A549 (cell line): ENCODE measurements around the gene ARSH. TPM values are rescaled to one million over a fixed set of nuclear protein-coding genes. Genes with fewer than 3 reads are reported as not detected.

ENCODE experiments used
- ATAC-seq, 2 experiments: fragments of 200-7000 bp in 1 of 2; fragments of >200 bp in 1 of 2; cut with Nextera tagmentation in 1 of 2; cut with Tn5 transposase in 1 of 2; 3 replicates each; pipeline versions ENCODE4 v1.8.0 to v1.9.1; 2018 to 2020; ENCODE audit warnings: mild to moderate bottlenecking in 1 of 2, moderate library complexity in 1 of 2
- CTCF ChIA-PET: fragments of 300-600 bp; sonication (Branson Sonifier 250); formaldehyde crosslinking; extraction: SDS; loops from one replicate; lab custom pipeline; 2021; ENCODE audit warnings: antibody characterized with exemption, inconsistent platforms; lab: Yijun Ruan, JAX
- POLR2A ChIA-PET: fragments of 350-600 bp; formaldehyde crosslinking; extraction: SDS; loops from one replicate; lab custom pipeline; 2021; ENCODE audit warnings: antibody characterized with exemption, inconsistent platforms; lab: Yijun Ruan, JAX
- DNase-seq, 2 experiments: peaks; one replicate each; pipeline versions ENCODE4 v3.0.0 to v3.0.0-alpha.2; 2011 to 2016; ENCODE audit warnings: low read depth in 1 of 2, low spot score in 1 of 2
- FAIRE-seq: peaks from 2 replicates; lab custom pipeline; 2011; peaks lifted over from hg19 to GRCh38; lab: Jason Lieb, UNC
- H3K27ac ChIP-seq, 2 experiments: fragments of >200 bp; sonication (Bioruptor Twin); formaldehyde crosslinking; 3 replicates each; pipeline ENCODE4 v1.5.1; 2016 to 2017
- H3K4me1 ChIP-seq: fragments of >200 bp; sonication (Bioruptor Twin); formaldehyde crosslinking; 3 replicates; pipeline ENCODE4 v1.6.1; 2016
- H3K4me2 ChIP-seq: fragments of >200 bp; sonication (Bioruptor Twin); formaldehyde crosslinking; 3 replicates; pipeline ENCODE4 v1.6.1; 2016
- H3K4me3 ChIP-seq: fragments of >200 bp; sonication (Bioruptor Twin); formaldehyde crosslinking; 3 replicates; pipeline ENCODE4 v1.5.1; 2016
- H3K9me3 ChIP-seq: fragments of >200 bp; sonication (Bioruptor Twin); formaldehyde crosslinking; 3 replicates; pipeline ENCODE4 v1.6.1; 2016
- BHLHE40 ChIP-seq: IDR thresholded peaks from 2 replicates; pipeline ENCODE4 v1.6.1; 2012; ENCODE audit warnings: low read depth, low read length, inconsistent platforms
- CBX2 ChIP-seq: fragments of 200-600 bp; sonication (generic); IDR thresholded peaks from 2 replicates; pipeline ENCODE4 v1.6.1; 2016; ENCODE audit warnings: low read depth, mild to moderate bottlenecking, borderline replicate concordance
- CBX8 ChIP-seq: fragments of 200-600 bp; sonication (generic); IDR thresholded peaks from 2 replicates; pipeline ENCODE4 v1.6.1; 2016
- CEBPB ChIP-seq, 2 experiments: fragments of >200 bp in 1 of 2; sonication (Bioruptor Twin) in 1 of 2; formaldehyde crosslinking in 1 of 2; IDR thresholded peaks; 2 replicates each; pipeline ENCODE4 v1.6.1; 2012 to 2016
- CHD2 ChIP-seq: fragments of 150-350 bp; IDR thresholded peaks from 2 replicates; pipeline ENCODE4 v1.6.1; 2014; ENCODE audit warnings: low read length; ENCODE audit not compliant: partially characterized antibody
- CHD4 ChIP-seq: fragments of 200-600 bp; sonication (generic); IDR thresholded peaks from 2 replicates; pipeline ENCODE4 v1.6.1; 2016; ENCODE audit warnings: antibody characterized with exemption, mild to moderate bottlenecking, borderline replicate concordance
- EHF ChIP-seq: fragments of 250-450 bp; sonication (Bioruptor Pico); IDR thresholded peaks from 2 replicates; pipeline ENCODE4 v1.5.0; 2020; ENCODE audit warnings: mild to moderate bottlenecking
- ESRRA ChIP-seq: fragments of 150-350 bp; IDR thresholded peaks from 2 replicates; pipeline ENCODE4 v1.6.1; 2014; ENCODE audit warnings: mild to moderate bottlenecking, low read length, borderline replicate concordance
- FOXS1 ChIP-seq: fragments of 250-450 bp; sonication (Bioruptor Pico); IDR thresholded peaks from 2 replicates; pipeline ENCODE4 v1.5.0; 2020; ENCODE audit warnings: mild to moderate bottlenecking, moderate library complexity
- HEYL ChIP-seq: fragments of 250-450 bp; sonication (Bioruptor Pico); IDR thresholded peaks from 2 replicates; pipeline ENCODE4 v1.8.0; 2021; ENCODE audit warnings: mild to moderate bottlenecking, moderate library complexity
- JUN ChIP-seq, 2 experiments: fragments of >200 bp; sonication (Bioruptor Twin); formaldehyde crosslinking; IDR thresholded peaks; 2 replicates in 1 of 2; 3 replicates in 1 of 2; pipeline ENCODE4 v1.6.1; 2016 to 2017
- KDM5A ChIP-seq: fragments of 200-600 bp; sonication (generic); IDR thresholded peaks from 2 replicates; pipeline ENCODE4 v1.6.1; 2016; ENCODE audit warnings: antibody characterized with exemption, mild to moderate bottlenecking
- MAZ ChIP-seq: fragments of 150-350 bp; IDR thresholded peaks from 2 replicates; pipeline ENCODE4 v1.6.1; 2014; ENCODE audit warnings: antibody characterized with exemption, low read depth, low read length, borderline replicate concordance
- MYC ChIP-seq: IDR thresholded peaks from 2 replicates; pipeline ENCODE4 v1.6.1; 2012; ENCODE audit warnings: mild to moderate bottlenecking, inconsistent platforms, low read length, improper control_type of control experiment, borderline replicate concordance
- NFE2L2 ChIP-seq: fragments of 150-350 bp; conservative IDR thresholded peaks from 2 replicates; pipeline ENCODE4 v1.6.1; 2014; ENCODE audit warnings: low read length
- NPAS2 ChIP-seq: fragments of 250-450 bp; sonication (Bioruptor Pico); IDR thresholded peaks from 2 replicates; pipeline ENCODE4 v1.8.0; 2022; ENCODE audit warnings: mild to moderate bottlenecking, moderate library complexity, borderline replicate concordance
- RCOR1 ChIP-seq: fragments of 150-350 bp; IDR thresholded peaks from 2 replicates; pipeline ENCODE4 v1.6.1; 2014; ENCODE audit warnings: antibody characterized with exemption, low read length, low read depth
- SMC3 ChIP-seq: fragments of >200 bp; sonication (Bioruptor Twin); formaldehyde crosslinking; IDR thresholded peaks from 3 replicates; pipeline ENCODE4 v1.6.1; 2018; ENCODE audit warnings: inconsistent platforms
- SREBF2 ChIP-seq: fragments of 450-650 bp; IDR thresholded peaks from 2 replicates; pipeline ENCODE4 v1.6.1; 2014; ENCODE audit warnings: mild to moderate bottlenecking, moderate library complexity
- TFCP2L1 ChIP-seq: fragments of 250-450 bp; sonication (Bioruptor Pico); IDR thresholded peaks from 2 replicates; pipeline ENCODE4 v1.5.0; 2021; ENCODE audit warnings: mild to moderate bottlenecking
- TP53 ChIP-seq: fragments of 250-450 bp; sonication (Bioruptor Pico); IDR thresholded peaks from 2 replicates; pipeline ENCODE4 v1.5.0; 2021; ENCODE audit warnings: mild to moderate bottlenecking, moderate library complexity
- ZC3H11A ChIP-seq: fragments of 450-650 bp; IDR thresholded peaks from 2 replicates; pipeline ENCODE4 v1.6.1; 2014; ENCODE audit warnings: antibody characterized with exemption, mild to moderate bottlenecking
- ZFP36 ChIP-seq: fragments of 450-650 bp; IDR thresholded peaks from 2 replicates; pipeline ENCODE4 v1.6.1; 2014; ENCODE audit warnings: borderline replicate concordance; ENCODE audit not compliant: partially characterized antibody
- ZNF302 ChIP-seq: fragments of 250-450 bp; sonication (Bioruptor Pico); IDR thresholded peaks from 2 replicates; pipeline ENCODE4 v1.9.0; 2021; ENCODE audit warnings: inconsistent platforms, mild to moderate bottlenecking, moderate library complexity
- WGBS: methylation state at CpG from one replicate; pipeline ENCODE4 v1.1.6; 2017; ENCODE audit errors: missing lambda C conversion rate; 5-methylcytosine and 5-hydroxymethylcytosine counted together
- polyA plus RNA-seq, 4 experiments: library from polyadenylated mRNA; depleted of rRNA in 3 of 4; stranded (reverse); fragments of >200 nt; fragmentation: RNase III in 1 of 4; extraction: RNeasy Plus Mini Kit Qiagen cat#74134 plus additional on column Dnase treatment in 1 of 4; gene quantifications; 2 replicates in 3 of 4; 3 replicates in 1 of 4; pipeline ENCODE4 v1.2.3, GENCODE V29; 2011 to 2017
- TF ChIP-seq, protein P1 (sequence below): fragments of >200 bp; sonication (Bioruptor Twin); formaldehyde crosslinking; IDR thresholded peaks from 2 replicates; pipeline ENCODE4 v1.6.1; 2016
- TF ChIP-seq, protein P2 (sequence below): IDR thresholded peaks from 2 replicates; pipeline ENCODE4 v1.6.1; 2012
- TF ChIP-seq, protein P3 (sequence below): fragments of 250-450 bp; sonication (Bioruptor Pico); IDR thresholded peaks from 2 replicates; pipeline ENCODE4 v1.5.0; 2021; ENCODE audit warnings: mild to moderate bottlenecking, moderate library complexity, borderline replicate concordance

ARSH gene
- polyA plus RNA-seq, 2 of the 4 experiments (the other 2 are of a cell fraction), result not detected

DNA sequence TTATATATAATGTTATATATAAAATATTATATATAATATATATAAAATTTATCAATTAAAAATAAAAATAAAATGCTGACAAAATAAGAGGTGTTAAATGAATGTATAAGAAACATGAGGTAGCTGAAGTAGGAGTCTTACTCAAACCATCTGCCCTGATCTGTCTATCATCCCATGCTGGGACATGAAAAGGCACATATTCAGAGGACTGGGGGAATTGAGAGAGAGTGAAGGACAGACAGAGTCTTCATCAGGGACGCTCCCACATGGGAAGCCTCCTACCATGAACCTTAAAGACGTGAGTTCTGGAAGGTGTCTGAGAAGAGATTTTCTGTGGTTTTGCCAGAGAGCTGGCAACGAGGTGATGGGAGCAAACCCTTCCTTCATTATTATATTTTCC lies 30.9 kb downstream of the ARSH start:
- Histone ChIP-seq H3K4me3 (no peak overlapping the region), H3K4me2 (no peak overlapping the region), H3K9me3 (no peaks in the 10 kb centered on the region), H3K27ac (no peak overlapping the region), H3K4me1 (no peaks in the 10 kb centered on the region)
- no peak for DNase-seq
- 41% methylated on average over 3 of the region's 3 CpGs for WGBS
- POLR2A ChIA-PET, result no interaction called here
- no peak for ATAC-seq
- CTCF ChIA-PET, result no interaction called here
- FAIRE-seq, result no peak
- TF ChIP-seq NPAS2 (no peak), SMC3 (no peak), EHF (CRISPR knock-in tag) (no peak), NFE2L2 (no peak), ESRRA (no peak), RCOR1 (no peak), ZFP36 (no peak), CHD2 (no peak), JUN (IDR thresholded peaks at IDR 0.05) (no peak), MYC (no peak), CHD4 (no peak), TP53 (CRISPR knock-in tag) (no peak), SREBF2 (no peak), ZNF302 (CRISPR knock-in tag) (no peak), TFCP2L1 (CRISPR knock-in tag) (no peak), BHLHE40 (no peak), MAZ (no peak), KDM5A (no peak)
- TF ChIP-seq, protein P1, sequence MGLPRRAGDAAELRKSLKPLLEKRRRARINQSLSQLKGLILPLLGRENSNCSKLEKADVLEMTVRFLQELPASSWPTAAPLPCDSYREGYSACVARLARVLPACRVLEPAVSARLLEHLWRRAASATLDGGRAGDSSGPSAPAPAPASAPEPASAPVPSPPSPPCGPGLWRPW, result no peak
- TF ChIP-seq, protein P2, sequence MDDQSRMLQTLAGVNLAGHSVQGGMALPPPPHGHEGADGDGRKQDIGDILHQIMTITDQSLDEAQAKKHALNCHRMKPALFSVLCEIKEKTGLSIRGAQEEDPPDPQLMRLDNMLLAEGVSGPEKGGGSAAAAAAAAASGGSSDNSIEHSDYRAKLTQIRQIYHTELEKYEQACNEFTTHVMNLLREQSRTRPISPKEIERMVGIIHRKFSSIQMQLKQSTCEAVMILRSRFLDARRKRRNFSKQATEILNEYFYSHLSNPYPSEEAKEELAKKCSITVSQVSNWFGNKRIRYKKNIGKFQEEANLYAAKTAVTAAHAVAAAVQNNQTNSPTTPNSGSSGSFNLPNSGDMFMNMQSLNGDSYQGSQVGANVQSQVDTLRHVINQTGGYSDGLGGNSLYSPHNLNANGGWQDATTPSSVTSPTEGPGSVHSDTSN, result no peak

DNA sequence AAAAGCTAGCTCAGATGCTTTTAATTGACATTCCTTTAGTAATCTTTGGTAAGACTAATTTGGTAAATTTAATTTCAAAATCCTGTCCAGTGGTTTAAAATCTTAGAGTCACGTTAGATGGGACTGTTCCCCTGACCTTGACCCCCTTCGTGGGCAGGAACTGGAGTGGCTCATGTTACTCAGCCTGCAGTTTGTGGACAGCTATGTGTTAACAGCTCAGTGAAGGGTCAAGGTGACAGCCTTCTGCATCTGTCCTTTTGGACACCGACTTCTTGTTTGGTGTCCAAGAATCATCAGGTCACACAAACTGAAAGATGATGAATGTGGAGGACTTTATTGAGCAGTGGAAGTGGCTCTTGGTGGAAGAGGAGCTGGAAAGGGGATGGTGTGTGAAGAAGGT lies 37.9 kb downstream of the ARSH start:
- Histone ChIP-seq H3K4me3 (no peak overlapping the region), H3K4me1 (no peaks in the 10 kb centered on the region), H3K4me2 (no peak overlapping the region), H3K27ac (no peak overlapping the region), H3K9me3 (no peaks in the 10 kb centered on the region)
- ChIA-PET CTCF (interaction anchor here (0.8 to 1.6 kb wide), 2 partner anchors 9 to 11 kb away, joined by 4 to 6 read pairs; no protein-coding TSS in a partner anchor), POLR2A (no interaction called here)
- no peak for TF ChIP-seq SMC3
- no peak for TF ChIP-seq CBX8
- no peak for TF ChIP-seq FOXS1
- no peak for TF ChIP-seq ZFP36
- TF ChIP-seq, protein P1, result no peak
- TF ChIP-seq CBX2, result no peak
- TF ChIP-seq CHD4, result no peak
- TF ChIP-seq, protein P3, sequence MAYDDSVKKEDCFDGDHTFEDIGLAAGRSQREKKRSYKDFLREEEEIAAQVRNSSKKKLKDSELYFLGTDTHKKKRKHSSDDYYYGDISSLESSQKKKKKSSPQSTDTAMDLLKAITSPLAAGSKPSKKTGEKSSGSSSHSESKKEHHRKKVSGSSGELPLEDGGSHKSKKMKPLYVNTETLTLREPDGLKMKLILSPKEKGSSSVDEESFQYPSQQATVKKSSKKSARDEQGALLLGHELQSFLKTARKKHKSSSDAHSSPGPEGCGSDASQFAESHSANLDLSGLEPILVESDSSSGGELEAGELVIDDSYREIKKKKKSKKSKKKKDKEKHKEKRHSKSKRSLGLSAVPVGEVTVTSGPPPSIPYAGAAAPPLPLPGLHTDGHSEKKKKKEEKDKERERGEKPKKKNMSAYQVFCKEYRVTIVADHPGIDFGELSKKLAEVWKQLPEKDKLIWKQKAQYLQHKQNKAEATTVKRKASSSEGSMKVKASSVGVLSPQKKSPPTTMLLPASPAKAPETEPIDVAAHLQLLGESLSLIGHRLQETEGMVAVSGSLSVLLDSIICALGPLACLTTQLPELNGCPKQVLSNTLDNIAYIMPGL (CRISPR knock-in tag), result no peak
- TF ChIP-seq HEYL (CRISPR knock-in tag), result no peak
- TF ChIP-seq ZC3H11A, result no peak
- TF ChIP-seq CEBPB (IDR thresholded peaks at IDR 0.05), result no peak
- 32% methylated on average over 3 of the region's 3 CpGs for WGBS
- no peak for FAIRE-seq
- ATAC-seq, result no peak
- no peak for DNase-seq
